ACC112 (cell line): ENCODE results near the gene PAK6.

Source experiments
- H2AFZ ChIP-seq: fragments of 200-600 bp; sonication (generic); one replicate; pipeline ENCODE4 v1.6.0; 2017; ENCODE audit warnings: antibody characterized with exemption, low read length; ENCODE audit not compliant: unreplicated experiment
- H3K27ac ChIP-seq: fragments of 200-600 bp; sonication (generic); 2 replicates; pipeline ENCODE4 v1.5.1; 2014; ENCODE audit warnings: low read depth, mild to moderate bottlenecking, antibody characterized with exemption, low read length, moderate library complexity
- H3K27me3 ChIP-seq: fragments of 200-600 bp; sonication (generic); 2 replicates; pipeline ENCODE4 v1.6.1; 2014; ENCODE audit warnings: mild to moderate bottlenecking, antibody characterized with exemption, low read length, moderate library complexity, mixed read lengths; ENCODE audit not compliant: insufficient read depth
- H3K36me3 ChIP-seq: fragments of 200-600 bp; sonication (generic); 2 replicates; pipeline ENCODE4 v1.6.1; 2016; ENCODE audit warnings: mild to moderate bottlenecking, antibody characterized with exemption, low read length, moderate library complexity, mixed read lengths; ENCODE audit not compliant: insufficient read depth
- H3K4me1 ChIP-seq: fragments of 200-600 bp; sonication (generic); one replicate; pipeline ENCODE4 v1.6.1; 2016; ENCODE audit warnings: low read length, mixed read lengths; ENCODE audit not compliant: insufficient read depth, unreplicated experiment, control insufficient read depth
- H3K4me3 ChIP-seq: fragments of 200-600 bp; sonication (generic); 2 replicates; pipeline ENCODE4 v1.5.1; 2014; ENCODE audit warnings: mild to moderate bottlenecking, low read depth, low read length
- H3K79me2 ChIP-seq: fragments of 200-600 bp; sonication (generic); one replicate; pipeline ENCODE4 v1.6.0; 2016; ENCODE audit warnings: low read length; ENCODE audit not compliant: control insufficient read depth, unreplicated experiment, insufficient read depth

The PAK6 gene

DNA sequence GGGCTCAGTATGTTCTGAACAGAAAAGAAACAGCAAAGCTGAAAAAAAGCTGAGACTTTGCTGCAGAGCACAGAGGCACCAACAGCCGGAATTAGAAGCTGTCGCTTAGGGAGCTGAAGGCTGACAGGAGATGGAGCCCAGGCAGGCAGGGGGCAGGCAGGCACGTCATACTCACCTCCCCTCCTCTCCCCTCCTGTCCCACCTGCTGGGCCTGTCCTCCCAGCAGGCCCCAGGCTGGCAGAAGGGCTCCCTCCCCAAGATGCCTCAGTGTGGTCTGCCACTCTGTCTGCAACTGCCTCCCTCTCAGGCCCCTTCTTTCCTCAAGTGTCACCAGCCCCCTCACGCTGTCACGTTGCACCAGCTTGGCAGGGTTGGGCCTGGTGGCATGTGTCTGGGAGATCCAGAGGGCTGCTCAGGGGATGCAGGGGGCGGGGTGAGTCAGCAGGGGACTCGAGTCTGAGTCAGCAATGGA is 47.2 kb downstream of the PAK6 start:
- no peak overlapping the region for H2AFZ ChIP-seq
- no peak overlapping the region for H3K4me3 ChIP-seq
- no peak overlapping the region for H3K27ac ChIP-seq
- H3K36me3 ChIP-seq: no peaks in the 10 kb centered on the region
- H3K27me3 ChIP-seq: peaks cover 27% of the 10 kb centered on the region
- no peaks in the 10 kb centered on the region for H3K79me2 ChIP-seq
- peaks cover 33% of the 10 kb centered on the region for H3K4me1 ChIP-seq

DNA sequence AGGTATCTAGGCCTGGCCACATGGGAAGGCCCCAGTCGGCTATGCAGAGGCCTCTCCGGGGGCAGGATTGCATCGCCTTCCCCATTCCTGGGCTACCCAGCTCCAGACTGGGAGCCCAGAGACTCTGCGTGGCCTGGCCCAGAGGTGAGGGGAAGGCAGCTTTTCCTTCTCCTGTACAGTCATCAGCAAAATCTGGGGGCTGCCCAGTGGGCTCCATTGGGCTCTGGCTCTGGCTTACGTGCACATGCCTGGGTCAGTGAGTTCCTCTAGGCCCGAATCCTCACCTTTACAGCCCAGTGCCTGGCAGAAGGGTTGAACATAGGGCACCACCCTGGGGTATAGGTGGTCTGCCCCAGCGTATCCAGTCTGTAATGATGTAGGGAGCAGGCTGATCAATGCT is 47.9 kb downstream of the PAK6 start:
- H3K79me2 ChIP-seq: no peaks in the 10 kb centered on the region
- H3K27me3 ChIP-seq: peaks cover 20% of the 10 kb centered on the region; the same call in 1 of the 2 replicates
- H2AFZ ChIP-seq: no peak overlapping the region
- H3K27ac ChIP-seq: no peak overlapping the region
- H3K4me1 ChIP-seq: peaks cover 33% of the 10 kb centered on the region
- no peak overlapping the region for H3K4me3 ChIP-seq
- H3K36me3 ChIP-seq: no peaks in the 10 kb centered on the region

DNA sequence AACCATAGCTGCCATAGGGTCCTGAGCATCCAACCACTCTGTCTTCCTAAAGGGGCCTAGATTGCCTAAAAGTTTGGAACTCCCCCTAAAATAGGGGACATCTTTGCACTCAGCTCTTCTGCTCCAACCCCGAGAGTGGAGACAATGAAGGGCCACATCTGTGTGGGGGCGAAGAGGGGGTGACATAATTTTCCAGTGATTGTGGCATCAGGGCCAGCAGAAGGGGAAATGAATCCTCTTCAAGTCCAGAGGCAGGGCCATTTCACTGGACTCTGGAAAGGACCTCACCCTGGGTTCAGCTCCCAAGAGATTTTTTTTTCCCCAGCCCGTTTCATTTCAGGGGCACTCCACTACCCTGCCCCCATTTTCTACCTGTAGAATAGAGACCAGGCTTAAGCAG is 48.6 kb downstream of the PAK6 start:
- Histone ChIP-seq H3K27me3 (peaks cover 18% of the 10 kb centered on the region; the same call in 1 of the 2 replicates), H3K4me1 (peaks cover 33% of the 10 kb centered on the region), H3K79me2 (no peaks in the 10 kb centered on the region), H3K27ac (no peak overlapping the region), H2AFZ (no peak overlapping the region), H3K36me3 (no peaks in the 10 kb centered on the region), H3K4me3 (no peak overlapping the region)

DNA sequence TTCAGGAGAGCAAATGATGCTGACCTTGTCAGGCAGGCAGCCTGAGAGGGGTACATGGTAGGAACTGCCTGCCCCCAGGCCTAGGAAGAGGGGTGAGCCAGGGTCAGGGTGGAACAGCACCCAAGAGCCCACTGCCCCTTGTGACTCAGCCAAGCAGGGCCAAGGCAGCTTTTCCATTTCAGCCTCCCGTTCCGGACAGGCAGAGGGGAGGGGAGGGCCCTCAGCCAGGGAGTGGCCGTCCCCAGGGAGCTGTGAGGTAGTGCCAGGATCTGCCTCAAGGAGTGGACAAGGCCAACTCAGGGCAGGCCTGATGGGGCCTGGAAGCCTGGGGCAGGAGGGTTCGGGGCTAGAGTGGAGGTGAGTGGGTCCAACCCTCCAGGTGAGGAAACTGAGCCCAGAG is 49.1 kb downstream of the PAK6 start:
- Histone ChIP-seq H3K36me3 (no peaks in the 10 kb centered on the region), H3K27ac (no peak overlapping the region), H3K4me3 (no peak overlapping the region), H3K79me2 (no peaks in the 10 kb centered on the region), H2AFZ (no peak overlapping the region), H3K4me1 (peaks cover 33% of the 10 kb centered on the region), H3K27me3 (peaks cover 18% of the 10 kb centered on the region; the same call in 1 of the 2 replicates)

DNA sequence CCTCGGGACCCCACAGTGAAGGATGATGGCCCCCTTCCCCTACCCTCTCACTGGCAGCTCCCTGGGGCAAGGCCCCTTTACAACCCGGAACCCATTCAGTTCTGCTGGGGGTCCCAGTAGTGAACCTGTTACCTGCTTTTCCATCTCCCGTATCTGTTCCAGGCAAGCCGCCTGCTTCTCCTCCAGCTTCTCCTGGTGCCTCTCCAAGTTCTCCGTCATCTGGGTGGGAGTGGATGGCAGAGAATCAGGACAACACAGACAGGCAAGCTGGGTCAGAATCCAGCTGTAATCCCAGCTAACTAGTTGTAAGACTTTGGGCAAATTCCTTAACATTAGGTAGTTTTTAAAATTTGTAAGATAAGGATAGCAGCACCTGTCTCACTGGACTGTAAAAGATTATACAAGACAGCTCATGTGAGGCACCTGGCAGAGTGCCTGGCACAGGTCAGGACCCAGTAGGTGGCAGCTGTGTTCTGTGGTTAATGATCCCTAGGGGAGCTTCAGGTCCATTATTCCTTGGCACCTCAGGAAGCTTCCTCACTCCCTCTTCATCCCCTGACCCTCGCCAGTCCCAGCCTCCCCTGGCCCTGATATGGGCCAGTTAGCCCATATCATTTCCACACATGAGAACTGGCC is 50.4 kb downstream of the PAK6 start:
- no peaks in the 10 kb centered on the region for H3K36me3 ChIP-seq
- H3K79me2 ChIP-seq: no peaks in the 10 kb centered on the region
- H3K27ac ChIP-seq: no peak overlapping the region
- H2AFZ ChIP-seq: no peak overlapping the region
- H3K4me1 ChIP-seq: peaks cover 33% of the 10 kb centered on the region
- peaks cover 11% of the 10 kb centered on the region; the same call in 1 of the 2 replicates for H3K27me3 ChIP-seq
- no peak overlapping the region for H3K4me3 ChIP-seq

DNA sequence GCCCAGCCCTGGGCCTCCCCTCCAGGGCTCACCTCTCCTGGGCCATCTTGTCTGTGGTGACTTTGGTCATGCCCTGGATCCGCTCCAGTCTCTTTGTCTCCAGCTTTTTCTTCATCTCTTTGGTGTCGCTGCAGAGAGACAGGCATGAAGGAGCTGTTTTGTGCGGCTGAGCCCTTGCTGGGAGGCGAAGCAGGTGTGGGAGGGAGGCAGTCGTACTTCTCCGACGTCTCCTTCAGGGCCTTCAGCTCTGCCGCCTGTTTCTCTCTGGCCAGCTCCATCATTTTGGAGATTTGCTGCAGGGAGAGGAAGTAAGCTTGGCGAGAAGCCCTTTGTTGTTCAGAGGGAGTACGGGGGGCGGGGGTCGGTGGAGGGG is 51.7 kb downstream of the PAK6 start:
- Histone ChIP-seq H3K4me1 (peaks cover 25% of the 10 kb centered on the region), H3K27ac (no peak overlapping the region), H3K79me2 (no peaks in the 10 kb centered on the region), H3K36me3 (no peaks in the 10 kb centered on the region), H3K4me3 (no peak overlapping the region), H2AFZ (no peak overlapping the region), H3K27me3 (peaks cover 12% of the 10 kb centered on the region; the same call in 1 of the 2 replicates)

DNA sequence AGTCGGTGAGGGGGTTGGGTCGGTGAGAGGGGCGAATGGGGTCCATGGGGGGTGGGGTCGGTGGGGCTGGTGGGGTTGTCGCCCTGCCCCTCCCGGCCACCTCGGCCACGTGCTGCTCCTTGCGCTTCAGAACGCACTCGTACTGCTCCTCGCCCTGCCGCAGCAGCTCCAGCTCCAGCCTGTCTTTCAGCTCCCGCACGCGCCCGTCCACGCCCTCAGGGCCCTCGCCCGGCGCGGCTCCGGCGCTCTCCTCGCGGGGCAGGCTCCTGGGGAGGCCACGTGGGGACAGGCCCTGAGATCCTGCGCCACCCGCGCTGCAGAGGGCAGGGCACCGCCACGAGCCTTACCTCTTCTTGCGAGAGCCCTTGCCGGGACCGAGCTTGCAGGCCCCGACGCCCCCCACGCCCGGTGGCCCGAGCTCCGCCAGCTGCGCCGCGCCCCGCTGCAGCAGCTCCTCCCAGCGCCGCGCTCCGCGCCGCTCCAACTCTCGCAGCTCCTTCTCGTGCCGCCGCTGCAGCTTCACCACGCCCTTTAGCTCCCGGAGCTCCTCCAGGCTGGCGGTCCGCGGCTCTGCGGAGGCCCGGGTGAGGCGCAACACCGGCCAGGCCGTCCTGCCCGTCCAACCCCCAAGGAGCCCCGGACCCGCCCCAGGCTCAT is 52.2 kb downstream of the PAK6 start:
- peak overlapping the region; percentile 80 for H3K4me3 ChIP-seq
- no peak overlapping the region for H3K27ac ChIP-seq
- H3K79me2 ChIP-seq: no peaks in the 10 kb centered on the region
- peaks cover 20% of the 10 kb centered on the region for H3K4me1 ChIP-seq
- peak overlapping the region; percentile 43 for H2AFZ ChIP-seq
- H3K36me3 ChIP-seq: no peaks in the 10 kb centered on the region
- H3K27me3 ChIP-seq: peaks cover 18% of the 10 kb centered on the region; the same call in 1 of the 2 replicates

DNA sequence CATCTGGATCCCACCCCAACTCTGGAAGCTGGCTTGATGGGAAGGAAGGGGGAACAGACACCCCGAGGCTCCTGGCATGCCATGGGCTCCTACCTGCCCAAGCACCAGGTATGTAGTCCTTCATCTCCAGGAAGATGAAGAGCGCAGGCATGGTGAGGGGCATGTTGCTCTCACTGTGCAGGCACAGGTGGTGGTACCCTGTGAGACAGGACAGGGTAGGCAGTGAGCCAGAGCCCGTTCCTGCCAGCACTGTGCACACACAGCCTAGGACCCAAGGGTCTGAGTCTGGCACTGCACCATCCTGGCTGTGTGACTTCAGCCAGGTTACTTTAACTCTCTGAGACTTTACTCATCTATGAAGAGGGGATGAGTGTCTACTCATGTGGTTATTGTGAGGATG is 53.4 kb downstream of the PAK6 start:
- H3K4me1 ChIP-seq: peaks cover 11% of the 10 kb centered on the region
- H3K27me3 ChIP-seq: peaks cover 23% of the 10 kb centered on the region; the same call in 1 of the 2 replicates
- H3K36me3 ChIP-seq: no peaks in the 10 kb centered on the region
- H3K4me3 ChIP-seq: no peak overlapping the region
- no peaks in the 10 kb centered on the region for H3K79me2 ChIP-seq
- H2AFZ ChIP-seq: no peak overlapping the region
- H3K27ac ChIP-seq: no peak overlapping the region

DNA sequence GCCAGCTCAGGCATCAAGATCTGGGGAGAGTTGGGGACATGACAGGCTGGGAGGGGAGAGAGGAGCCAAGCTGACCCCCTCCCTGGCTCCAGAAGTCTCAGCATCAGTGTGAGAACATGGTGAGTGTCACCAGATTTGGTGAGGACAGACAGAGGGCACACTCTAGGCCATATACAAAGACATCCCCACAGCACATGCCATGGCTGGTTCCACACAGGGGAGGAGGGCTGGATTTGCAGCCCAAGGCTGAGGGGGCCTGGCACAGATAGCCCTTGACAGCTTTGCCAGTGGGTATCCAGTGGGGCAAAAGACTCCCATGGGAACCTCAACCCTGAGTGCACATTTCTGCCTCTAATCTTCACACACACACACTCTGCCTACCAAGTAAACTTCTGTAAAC is 54.1 kb downstream of the PAK6 start:
- Histone ChIP-seq H3K36me3 (no peaks in the 10 kb centered on the region), H3K27ac (no peak overlapping the region), H2AFZ (no peak overlapping the region), H3K27me3 (peaks cover 23% of the 10 kb centered on the region; the same call in 1 of the 2 replicates), H3K4me1 (peaks cover 4% of the 10 kb centered on the region), H3K79me2 (no peaks in the 10 kb centered on the region), H3K4me3 (no peak overlapping the region)

DNA sequence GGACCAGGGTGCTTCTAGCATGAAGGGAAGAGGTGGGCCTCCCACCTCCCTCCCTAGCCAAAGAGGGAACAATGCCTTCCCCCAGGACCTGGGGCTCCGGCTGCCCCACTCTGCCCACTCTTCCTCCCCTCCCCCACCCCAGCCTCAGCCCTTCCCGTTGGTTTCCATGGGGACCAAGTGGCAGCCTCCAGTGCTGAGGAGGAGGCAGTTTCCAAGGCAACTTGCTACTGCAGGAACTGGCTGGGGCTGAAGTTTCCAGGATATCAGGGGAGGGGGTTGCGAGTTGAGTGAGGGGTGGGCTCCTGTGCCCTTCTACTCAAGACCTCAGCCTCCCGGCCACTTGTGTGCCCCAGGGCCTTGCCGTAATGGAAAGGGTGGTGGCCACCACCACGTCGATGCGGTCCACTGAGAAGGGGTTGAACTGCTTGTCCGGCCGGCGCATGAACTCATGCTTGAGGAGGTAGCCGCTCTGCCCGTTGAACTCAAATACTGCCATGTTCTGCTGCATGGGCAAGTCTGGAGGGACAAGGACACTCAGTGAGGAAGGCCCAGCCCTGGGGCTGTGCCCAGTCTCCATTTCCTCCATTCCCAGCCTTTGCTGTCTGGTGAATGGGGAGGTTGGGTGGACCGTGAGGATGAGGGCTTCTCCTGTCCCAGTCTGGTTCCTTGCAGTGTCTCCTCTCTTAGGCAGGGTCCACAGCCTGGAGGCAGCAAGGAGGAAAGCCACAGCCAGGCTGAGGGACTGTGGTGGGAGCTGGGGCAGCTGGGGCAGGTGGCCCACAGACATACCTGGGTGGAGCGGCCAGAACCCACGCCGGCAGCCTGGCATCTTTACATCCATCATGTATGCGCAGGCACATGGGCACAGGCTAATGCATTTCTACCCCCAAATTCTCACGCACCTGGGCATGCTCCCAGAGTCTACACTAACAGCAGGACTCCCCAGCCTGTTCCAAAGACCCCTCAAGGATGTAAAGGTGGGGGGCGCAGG is 55.3 kb downstream of the PAK6 start:
- Histone ChIP-seq H3K27ac (no peak overlapping the region), H3K27me3 (peaks cover 23% of the 10 kb centered on the region; the same call in 1 of the 2 replicates), H3K36me3 (no peaks in the 10 kb centered on the region), H3K4me3 (no peak overlapping the region), H3K4me1 (no peaks in the 10 kb centered on the region), H3K79me2 (no peaks in the 10 kb centered on the region), H2AFZ (no peak overlapping the region)
